Liver (tissue), 9 donors: ENCODE measurements around the gene PLCG2. TPM values are rescaled to one million over a fixed set of nuclear protein-coding genes. Genes with fewer than 3 reads are reported as not detected.

Source experiments
- DNase-seq: peaks from one replicate; pipeline ENCODE4 v3.0.0-alpha.2; 2017; ENCODE audit warnings: low spot score
- H3K27ac ChIP-seq, 2 donors: one replicate each; pipeline ENCODE4 v1.7.0; 2013; ENCODE audit warnings: inconsistent platforms in 2 of 2, low read length in 2 of 2, control low read depth in 1 of 2, low read depth in 1 of 2, mild to moderate bottlenecking in 1 of 2
- H3K27me3 ChIP-seq, 4 donors: one replicate each; pipeline versions ENCODE4 v1.6.1 to v1.7.0; 2013; ENCODE audit warnings: low read length in 3 of 4, inconsistent platforms in 1 of 4, mild to moderate bottlenecking in 1 of 4, moderate library complexity in 1 of 4; ENCODE audit not compliant: control insufficient read depth in 4 of 4, insufficient read depth in 4 of 4
- H3K36me3 ChIP-seq, 4 donors: one replicate each; pipeline versions ENCODE4 v1.6.1 to v1.7.0; 2013; ENCODE audit warnings: low read length in 3 of 4, mild to moderate bottlenecking in 3 of 4, low read depth in 1 of 4, moderate library complexity in 1 of 4; ENCODE audit not compliant: control insufficient read depth in 4 of 4, insufficient read depth in 3 of 4
- H3K4me1 ChIP-seq, 4 donors: one replicate each; pipeline versions ENCODE4 v1.6.1 to v1.7.0; 2013; ENCODE audit warnings: low read length in 3 of 4, mild to moderate bottlenecking in 3 of 4, moderate library complexity in 1 of 4; ENCODE audit not compliant: control insufficient read depth in 4 of 4, insufficient read depth in 4 of 4
- H3K4me3 ChIP-seq, 3 donors: one replicate each; pipeline versions ENCODE4 v1.6.1 to v1.7.0; 2013; ENCODE audit warnings: low read length in 3 of 3, control low read depth in 1 of 3, low read depth in 1 of 3, mild to moderate bottlenecking in 1 of 3
- H3K9ac ChIP-seq, 2 donors: one replicate each; pipeline ENCODE4 v1.7.0; 2013; ENCODE audit warnings: low read length in 2 of 2, mild to moderate bottlenecking in 2 of 2, moderate library complexity in 2 of 2, control low read depth in 1 of 2, low read depth in 1 of 2
- H3K9me3 ChIP-seq, 4 donors: one replicate each; pipeline versions ENCODE4 v1.6.1 to v1.7.0; 2013; ENCODE audit warnings: low read length in 3 of 4; ENCODE audit not compliant: control insufficient read depth in 4 of 4
- EGR1 ChIP-seq, 2 donors: IDR thresholded peaks; 2 replicates each; pipeline ENCODE4 v1.6.1; 2016 to 2018; ENCODE audit warnings: antibody characterized with exemption in 2 of 2, low read depth in 2 of 2
- FOXA1 ChIP-seq: IDR thresholded peaks from 2 replicates; pipeline ENCODE4 v1.6.1; 2016; ENCODE audit warnings: antibody characterized with exemption
- FOXA2 ChIP-seq: IDR thresholded peaks from 2 replicates; pipeline ENCODE4 v1.6.1; 2016; ENCODE audit warnings: antibody characterized with exemption
- GABPA ChIP-seq, 2 donors: IDR thresholded peaks in 1 of 2; conservative IDR thresholded peaks in 1 of 2; 2 replicates each; pipeline ENCODE4 v1.6.1; 2016; ENCODE audit warnings: antibody characterized with exemption in 2 of 2, mild to moderate bottlenecking in 1 of 2, moderate library complexity in 1 of 2
- HNF4G ChIP-seq: IDR thresholded peaks from 2 replicates; pipeline ENCODE4 v1.6.1; 2016; ENCODE audit warnings: antibody characterized with exemption
- JUND ChIP-seq, 2 donors: IDR thresholded peaks; 2 replicates each; pipeline ENCODE4 v1.6.1; 2016; ENCODE audit warnings: antibody characterized with exemption in 2 of 2
- NR2F2 ChIP-seq: IDR thresholded peaks from 2 replicates; pipeline ENCODE4 v1.6.1; 2016; ENCODE audit warnings: antibody characterized with exemption
- RAD21 ChIP-seq, 2 donors: IDR thresholded peaks; 2 replicates each; pipeline ENCODE4 v1.6.1; 2016; ENCODE audit warnings: antibody characterized with exemption in 2 of 2, mild to moderate bottlenecking in 2 of 2
- RXRA ChIP-seq, 2 donors: IDR thresholded peaks; 2 replicates each; pipeline ENCODE4 v1.6.1; 2017 to 2018; ENCODE audit warnings: antibody characterized with exemption in 2 of 2, mild to moderate bottlenecking in 1 of 2
- SP1 ChIP-seq: IDR thresholded peaks from 2 replicates; pipeline ENCODE4 v1.6.1; 2018; ENCODE audit warnings: antibody characterized with exemption, mild to moderate bottlenecking
- TAF1 ChIP-seq: conservative IDR thresholded peaks from 2 replicates; pipeline ENCODE4 v1.6.1; 2016; ENCODE audit warnings: antibody characterized with exemption, mild to moderate bottlenecking
- YY1 ChIP-seq: IDR thresholded peaks from 2 replicates; pipeline ENCODE4 v1.6.1; 2016; ENCODE audit warnings: antibody characterized with exemption, mild to moderate bottlenecking
- WGBS: extraction: QIAGEN DNeasy Blood & Tissue Kit; methylation state at CpG from one replicate; pipeline ENCODE4 v1.1.7; 2013; 5-methylcytosine and 5-hydroxymethylcytosine counted together
- polyA plus RNA-seq, 2 donors: library from polyadenylated mRNA; stranded (reverse) in 1 of 2; unstranded in 1 of 2; fragments of 200-250 nt in 1 of 2; fragments of >200 nt in 1 of 2; fragmentation: Nextera tagmentation in 1 of 2; extraction: Ambion mirVana in 1 of 2; gene quantifications; one replicate each; pipeline versions ENCODE4 v1.2.1 to v1.2.3, GENCODE V29; 2013 to 2015
- total RNA-seq, 2 donors: library from RNA; depleted of rRNA; stranded (reverse); fragments of >200 nt; gene quantifications; one replicate each; pipeline ENCODE4 v1.2.3, GENCODE V29; 2014
- TF ChIP-seq, protein P1 (sequence below): IDR thresholded peaks from 2 replicates; pipeline ENCODE4 v1.6.1; 2016; ENCODE audit warnings: antibody characterized with exemption, mild to moderate bottlenecking
- TF ChIP-seq, protein P2 (sequence below): IDR thresholded peaks from 2 replicates; pipeline ENCODE4 v1.6.1; 2016; ENCODE audit warnings: antibody characterized with exemption
- TF ChIP-seq, protein P3 (sequence below): fragments of 150-350 bp; IDR thresholded peaks from 2 replicates; pipeline ENCODE4 v1.5.1; 2017; ENCODE audit warnings: improper control_type of control experiment, low read depth, low read length; ENCODE audit not compliant: missing input control
- TF ChIP-seq, protein P4 (sequence below): IDR thresholded peaks from 2 replicates; pipeline ENCODE4 v1.6.1; 2016; ENCODE audit warnings: antibody characterized with exemption
- TF ChIP-seq, protein P5 (sequence below): IDR thresholded peaks from 2 replicates; pipeline ENCODE4 v1.6.1; 2016; ENCODE audit warnings: antibody characterized with exemption
- donor health status: healthy.
- donor health status: healthy.
- donor health status: healthy.
- donor health status: healthy.
- donor health status: healthy.

The PLCG2 gene
- total and polyA plus RNA-seq, 4 donors, result 7.1 to 21.6 (median 15.8) TPM

DNA sequence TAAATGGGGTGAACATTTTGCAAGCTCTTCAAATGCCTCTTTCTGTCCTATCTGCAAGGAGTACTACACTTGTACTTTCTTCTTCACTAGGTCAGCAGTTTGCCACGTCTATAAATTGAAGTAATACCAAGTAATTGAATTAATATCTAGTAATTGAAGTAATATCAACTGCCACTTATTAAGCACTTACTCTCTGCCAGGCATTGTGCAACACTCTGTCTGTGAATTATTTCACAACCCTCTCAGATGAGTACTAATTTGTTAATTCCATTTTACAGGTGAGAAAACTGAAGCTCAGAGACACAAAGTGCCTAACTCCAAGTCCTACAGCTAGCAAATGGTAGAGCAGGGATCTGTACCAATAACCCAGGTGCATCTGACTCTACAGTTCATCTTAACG is 228.1 kb downstream of the PLCG2 start:
- TF ChIP-seq JUND (IDR thresholded peaks at IDR 0.05), result no peak
- no peak for TF ChIP-seq FOXA1
- TF ChIP-seq RXRA (IDR thresholded peaks at IDR 0.05), result no peak
- no peak for TF ChIP-seq TAF1
- TF ChIP-seq HNF4G, result no peak
- no peak for TF ChIP-seq RAD21 (IDR thresholded peaks at IDR 0.05)
- TF ChIP-seq EGR1 (IDR thresholded peaks at IDR 0.05; ENCODE audit: low read depth in 2 of 2), result no peak
- TF ChIP-seq, protein P1, sequence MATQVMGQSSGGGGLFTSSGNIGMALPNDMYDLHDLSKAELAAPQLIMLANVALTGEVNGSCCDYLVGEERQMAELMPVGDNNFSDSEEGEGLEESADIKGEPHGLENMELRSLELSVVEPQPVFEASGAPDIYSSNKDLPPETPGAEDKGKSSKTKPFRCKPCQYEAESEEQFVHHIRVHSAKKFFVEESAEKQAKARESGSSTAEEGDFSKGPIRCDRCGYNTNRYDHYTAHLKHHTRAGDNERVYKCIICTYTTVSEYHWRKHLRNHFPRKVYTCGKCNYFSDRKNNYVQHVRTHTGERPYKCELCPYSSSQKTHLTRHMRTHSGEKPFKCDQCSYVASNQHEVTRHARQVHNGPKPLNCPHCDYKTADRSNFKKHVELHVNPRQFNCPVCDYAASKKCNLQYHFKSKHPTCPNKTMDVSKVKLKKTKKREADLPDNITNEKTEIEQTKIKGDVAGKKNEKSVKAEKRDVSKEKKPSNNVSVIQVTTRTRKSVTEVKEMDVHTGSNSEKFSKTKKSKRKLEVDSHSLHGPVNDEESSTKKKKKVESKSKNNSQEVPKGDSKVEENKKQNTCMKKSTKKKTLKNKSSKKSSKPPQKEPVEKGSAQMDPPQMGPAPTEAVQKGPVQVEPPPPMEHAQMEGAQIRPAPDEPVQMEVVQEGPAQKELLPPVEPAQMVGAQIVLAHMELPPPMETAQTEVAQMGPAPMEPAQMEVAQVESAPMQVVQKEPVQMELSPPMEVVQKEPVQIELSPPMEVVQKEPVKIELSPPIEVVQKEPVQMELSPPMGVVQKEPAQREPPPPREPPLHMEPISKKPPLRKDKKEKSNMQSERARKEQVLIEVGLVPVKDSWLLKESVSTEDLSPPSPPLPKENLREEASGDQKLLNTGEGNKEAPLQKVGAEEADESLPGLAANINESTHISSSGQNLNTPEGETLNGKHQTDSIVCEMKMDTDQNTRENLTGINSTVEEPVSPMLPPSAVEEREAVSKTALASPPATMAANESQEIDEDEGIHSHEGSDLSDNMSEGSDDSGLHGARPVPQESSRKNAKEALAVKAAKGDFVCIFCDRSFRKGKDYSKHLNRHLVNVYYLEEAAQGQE, result no peak
- no peak for TF ChIP-seq FOXA2
- TF ChIP-seq, protein P2, sequence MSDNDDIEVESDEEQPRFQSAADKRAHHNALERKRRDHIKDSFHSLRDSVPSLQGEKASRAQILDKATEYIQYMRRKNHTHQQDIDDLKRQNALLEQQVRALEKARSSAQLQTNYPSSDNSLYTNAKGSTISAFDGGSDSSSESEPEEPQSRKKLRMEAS, result no peak
- TF ChIP-seq, protein P3, sequence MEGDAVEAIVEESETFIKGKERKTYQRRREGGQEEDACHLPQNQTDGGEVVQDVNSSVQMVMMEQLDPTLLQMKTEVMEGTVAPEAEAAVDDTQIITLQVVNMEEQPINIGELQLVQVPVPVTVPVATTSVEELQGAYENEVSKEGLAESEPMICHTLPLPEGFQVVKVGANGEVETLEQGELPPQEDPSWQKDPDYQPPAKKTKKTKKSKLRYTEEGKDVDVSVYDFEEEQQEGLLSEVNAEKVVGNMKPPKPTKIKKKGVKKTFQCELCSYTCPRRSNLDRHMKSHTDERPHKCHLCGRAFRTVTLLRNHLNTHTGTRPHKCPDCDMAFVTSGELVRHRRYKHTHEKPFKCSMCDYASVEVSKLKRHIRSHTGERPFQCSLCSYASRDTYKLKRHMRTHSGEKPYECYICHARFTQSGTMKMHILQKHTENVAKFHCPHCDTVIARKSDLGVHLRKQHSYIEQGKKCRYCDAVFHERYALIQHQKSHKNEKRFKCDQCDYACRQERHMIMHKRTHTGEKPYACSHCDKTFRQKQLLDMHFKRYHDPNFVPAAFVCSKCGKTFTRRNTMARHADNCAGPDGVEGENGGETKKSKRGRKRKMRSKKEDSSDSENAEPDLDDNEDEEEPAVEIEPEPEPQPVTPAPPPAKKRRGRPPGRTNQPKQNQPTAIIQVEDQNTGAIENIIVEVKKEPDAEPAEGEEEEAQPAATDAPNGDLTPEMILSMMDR, result no peak
- no peak for TF ChIP-seq YY1
- no peak for TF ChIP-seq SP1
- H3K27ac ChIP-seq, result no peak overlapping the region
- peaks cover 0 to 6% (median 3%) of the 10 kb centered on the region in 4 donors for H3K4me1 ChIP-seq
- WGBS, result 93% methylated on average over 2 of the region's 2 CpGs
- H3K27me3 ChIP-seq, result no peaks in the 10 kb centered on the region
- H3K9me3 ChIP-seq, result peaks cover 0 to 6% (median 0%) of the 10 kb centered on the region in 4 donors
- peaks cover 0 to 1% (median 0%) of the 10 kb centered on the region in 4 donors for H3K36me3 ChIP-seq
- no peak for DNase-seq
- no peak overlapping the region for H3K4me3 ChIP-seq
- no peak overlapping the region for H3K9ac ChIP-seq

DNA sequence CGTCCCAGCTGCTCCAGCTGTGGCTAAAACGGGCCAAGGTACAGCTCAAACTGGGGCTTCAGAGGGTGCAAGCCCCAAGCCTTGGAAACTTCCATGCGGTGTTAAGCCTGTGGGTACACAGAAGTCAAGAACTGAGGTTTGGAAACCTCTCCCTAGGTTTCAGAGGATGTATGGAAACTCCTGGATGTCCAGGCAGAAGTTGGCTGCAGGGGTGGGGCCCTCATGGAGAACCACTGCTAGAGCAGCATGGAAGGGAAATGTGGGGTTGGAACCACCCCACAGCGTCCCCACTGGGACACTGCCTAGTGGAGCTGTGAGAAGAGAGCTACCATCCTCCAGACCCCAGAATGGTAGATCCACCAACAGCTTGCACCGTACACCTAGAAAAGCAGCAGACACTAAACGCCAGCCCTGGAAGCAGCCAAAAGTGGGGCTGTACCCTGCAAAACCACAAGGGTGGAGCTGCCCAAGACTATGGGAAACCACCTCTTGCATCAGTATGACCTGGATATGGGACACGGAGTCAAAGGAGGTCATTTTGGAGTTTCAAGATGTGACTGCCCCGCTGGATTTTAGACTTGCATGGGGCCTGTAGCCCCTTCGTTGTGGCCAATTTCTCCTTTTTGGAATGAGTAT is 230.0 kb downstream of the PLCG2 start:
- 97% methylated on average over 9 of the region's 9 CpGs for WGBS
- no peak overlapping the region for H3K9ac ChIP-seq
- TF ChIP-seq JUND (IDR thresholded peaks at IDR 0.05) (no peak), FOXA2 (no peak), GABPA (IDR thresholded peaks at IDR 0.05 in 1 of 2, conservative IDR thresholded peaks at IDR 0.05 in 1 of 2) (no peak), TAF1 (no peak), RAD21 (IDR thresholded peaks at IDR 0.05) (no peak), RXRA (IDR thresholded peaks at IDR 0.05) (no peak), EGR1 (IDR thresholded peaks at IDR 0.05; ENCODE audit: low read depth in 2 of 2) (no peak), SP1 (no peak), HNF4G (no peak), FOXA1 (no peak), NR2F2 (no peak)
- TF ChIP-seq, protein P1, result no peak
- TF ChIP-seq, protein P3, result no peak
- TF ChIP-seq, protein P4, sequence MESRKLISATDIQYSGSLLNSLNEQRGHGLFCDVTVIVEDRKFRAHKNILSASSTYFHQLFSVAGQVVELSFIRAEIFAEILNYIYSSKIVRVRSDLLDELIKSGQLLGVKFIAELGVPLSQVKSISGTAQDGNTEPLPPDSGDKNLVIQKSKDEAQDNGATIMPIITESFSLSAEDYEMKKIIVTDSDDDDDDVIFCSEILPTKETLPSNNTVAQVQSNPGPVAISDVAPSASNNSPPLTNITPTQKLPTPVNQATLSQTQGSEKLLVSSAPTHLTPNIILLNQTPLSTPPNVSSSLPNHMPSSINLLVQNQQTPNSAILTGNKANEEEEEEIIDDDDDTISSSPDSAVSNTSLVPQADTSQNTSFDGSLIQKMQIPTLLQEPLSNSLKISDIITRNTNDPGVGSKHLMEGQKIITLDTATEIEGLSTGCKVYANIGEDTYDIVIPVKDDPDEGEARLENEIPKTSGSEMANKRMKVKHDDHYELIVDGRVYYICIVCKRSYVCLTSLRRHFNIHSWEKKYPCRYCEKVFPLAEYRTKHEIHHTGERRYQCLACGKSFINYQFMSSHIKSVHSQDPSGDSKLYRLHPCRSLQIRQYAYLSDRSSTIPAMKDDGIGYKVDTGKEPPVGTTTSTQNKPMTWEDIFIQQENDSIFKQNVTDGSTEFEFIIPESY, result no peak
- TF ChIP-seq, protein P5, sequence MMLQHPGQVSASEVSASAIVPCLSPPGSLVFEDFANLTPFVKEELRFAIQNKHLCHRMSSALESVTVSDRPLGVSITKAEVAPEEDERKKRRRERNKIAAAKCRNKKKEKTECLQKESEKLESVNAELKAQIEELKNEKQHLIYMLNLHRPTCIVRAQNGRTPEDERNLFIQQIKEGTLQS, result no peak

More for the DNA sequence above, 230.0 kb downstream of the PLCG2 start:
- H3K4me3 ChIP-seq, result no peak overlapping the region
- DNase-seq, result no peak
- peaks cover 0 to 6% (median 3%) of the 10 kb centered on the region in 4 donors for H3K4me1 ChIP-seq
- H3K27ac ChIP-seq, result no peak overlapping the region
- H3K27me3 ChIP-seq, result no peaks in the 10 kb centered on the region
- H3K36me3 ChIP-seq, result no peaks in the 10 kb centered on the region
- H3K9me3 ChIP-seq, result peaks cover 0 to 6% (median 0%) of the 10 kb centered on the region in 4 donors
